T follicular helper cell (primary cell): ENCODE measurements around the gene MAP7.
"Not testable (repeated sequence)": the region's sequence is repeated elsewhere in the genome, so short reads cannot be mapped to it uniquely, and the experiment has no call there.

Experiments
- DNase-seq: peaks from one replicate; pipeline ENCODE4 v3.0.0-alpha.2; 2020; ENCODE audit warnings: low read depth

The MAP7 gene

GRCh38 chr6:136337121-136337520 lies 213.1 kb downstream of the MAP7 start:
- no peak for DNase-seq

- DNase-seq = no peak
These were observed 214.4 kb downstream of the MAP7 start for GRCh38 chr6:136335736-136336363.

- DNase-seq = no peak
These were observed 215.4 kb downstream of the MAP7 start for GRCh38 chr6:136334853-136335252.

GRCh38 chr6:136334465-136334846 lies 215.8 kb downstream of the MAP7 start:
- no peak for DNase-seq

GRCh38 chr6:136333824-136334464 lies 216.3 kb downstream of the MAP7 start:
- no peak for DNase-seq

GRCh38 chr6:136331461-136331860 lies 218.8 kb downstream of the MAP7 start:
- DNase-seq = no peak

- DNase-seq = no peak
These were observed 219.6 kb downstream of the MAP7 start for GRCh38 chr6:136330634-136331033.

GRCh38 chr6:136326038-136326553 lies 224.1 kb downstream of the MAP7 start:
- DNase-seq = no peak

- no peak for DNase-seq
These were observed 225.4 kb downstream of the MAP7 start for GRCh38 chr6:136324686-136325380.

GRCh38 chr6:136323431-136324112 lies 226.7 kb downstream of the MAP7 start:
- no peak for DNase-seq

- no peak for DNase-seq
These were observed 230.5 kb downstream of the MAP7 start for GRCh38 chr6:136319732-136320131.

GRCh38 chr6:136318676-136319075 lies 231.5 kb downstream of the MAP7 start:
- DNase-seq = no peak

- no peak for DNase-seq
These were observed 232.3 kb downstream of the MAP7 start for GRCh38 chr6:136317971-136318370.

- DNase-seq = peak; percentile 51
These were observed 233.1 kb downstream of the MAP7 start for GRCh38 chr6:136317021-136317694.

GRCh38 chr6:136315594-136315993 lies 234.6 kb downstream of the MAP7 start:
- DNase-seq = no peak

GRCh38 chr6:136312975-136313374 lies 237.2 kb downstream of the MAP7 start:
- DNase-seq = no peak

GRCh38 chr6:136309729-136310311 lies 240.4 kb downstream of the MAP7 start:
- no peak for DNase-seq

GRCh38 chr6:136309171-136309570 lies 241.1 kb downstream of the MAP7 start:
- no peak for DNase-seq

GRCh38 chr6:136308469-136308868 lies 241.8 kb downstream of the MAP7 start:
- DNase-seq = not testable (repeated sequence)

- DNase-seq = no peak
These were observed 242.9 kb downstream of the MAP7 start for GRCh38 chr6:136307351-136307750.

- no peak for DNase-seq
These were observed 243.8 kb downstream of the MAP7 start for GRCh38 chr6:136306466-136306865.

- no peak for DNase-seq
These were observed 245.8 kb downstream of the MAP7 start for GRCh38 chr6:136304410-136304809.
